Adrenal gland (tissue), 5 donors: ENCODE results near the gene NDUFS8.

Experiments used
- CTCF ChIP-seq, 6 experiments: fragments of 450-650 bp in 4 of 6; fragments of 200-600 bp in 2 of 6; sonication (generic) in 1 of 6; IDR thresholded peaks; 1 replicate in 5 of 6; 2 replicates in 1 of 6; pipeline versions ENCODE4 v1.5.1 to v1.8.0; 2016 to 2021; ENCODE audit warnings: antibody characterized with exemption in 6 of 6, mild to moderate bottlenecking in 2 of 6, moderate library complexity in 1 of 6
- POLR2A ChIP-seq, 2 donors: fragments of 450-650 bp; IDR thresholded peaks; one replicate each; pipeline ENCODE4 v1.6.1; 2017; ENCODE audit warnings: antibody characterized with exemption in 2 of 2, mild to moderate bottlenecking in 2 of 2, moderate library complexity in 1 of 2
- donor health status: DM: no; HTN: no; CAD: no.

- no peak for TF ChIP-seq CTCF (IDR thresholded peaks at IDR 0.05)
- no peak for TF ChIP-seq POLR2A (IDR thresholded peaks at IDR 0.05)
Measured at GRCh38 chr11:68043029-68043348, 12.5 kb downstream of the NDUFS8 start.
